Hepatocyte (in vitro differentiated cells): ENCODE data around the gene WDR70.

Experiments used
- CTCF ChIP-seq: fragments of 200-600 bp; sonication (generic); IDR thresholded peaks from 2 replicates; pipeline ENCODE4 v1.5.1; 2016; ENCODE audit warnings: antibody characterized with exemption, mild to moderate bottlenecking; ENCODE audit not compliant: poor library complexity
- EZH2 ChIP-seq: fragments of 200-600 bp; sonication (generic); IDR thresholded peaks from 2 replicates; pipeline ENCODE4 v1.6.1; 2016; ENCODE audit warnings: antibody characterized with exemption, mild to moderate bottlenecking, borderline replicate concordance
- EZH2phosphoT487 ChIP-seq: fragments of 200-600 bp; sonication (generic); IDR thresholded peaks from one replicate; pipeline ENCODE4 v1.6.1; 2018; ENCODE audit warnings: antibody characterized with exemption, mild to moderate bottlenecking, low read depth, moderate library complexity; ENCODE audit not compliant: unreplicated experiment, severe bottlenecking

DNA sequence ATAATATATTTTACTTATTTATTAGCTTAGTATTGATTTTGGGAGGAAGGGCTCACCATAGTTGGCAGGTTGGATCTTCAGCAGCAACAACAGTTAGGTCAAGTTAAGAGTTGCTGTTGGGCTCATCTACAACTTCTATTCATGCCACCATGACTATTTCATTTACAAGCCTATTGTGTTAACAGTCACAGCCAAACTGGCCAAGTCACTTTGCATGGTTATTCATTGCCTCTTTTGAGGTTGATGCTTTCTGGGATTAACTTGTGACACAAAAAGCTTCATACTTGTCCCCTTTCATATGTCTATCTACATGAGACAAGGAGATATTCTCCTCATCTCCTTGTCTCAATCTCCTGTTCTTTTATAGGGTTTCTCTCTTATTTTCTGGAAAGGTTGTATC, 98.3 kb downstream of the WDR70 start:
- no peak for TF ChIP-seq EZH2phosphoT487
- TF ChIP-seq CTCF: no peak
- TF ChIP-seq EZH2: no peak
